Measurements from ENCODE around the gene DISP3.

DNA sequence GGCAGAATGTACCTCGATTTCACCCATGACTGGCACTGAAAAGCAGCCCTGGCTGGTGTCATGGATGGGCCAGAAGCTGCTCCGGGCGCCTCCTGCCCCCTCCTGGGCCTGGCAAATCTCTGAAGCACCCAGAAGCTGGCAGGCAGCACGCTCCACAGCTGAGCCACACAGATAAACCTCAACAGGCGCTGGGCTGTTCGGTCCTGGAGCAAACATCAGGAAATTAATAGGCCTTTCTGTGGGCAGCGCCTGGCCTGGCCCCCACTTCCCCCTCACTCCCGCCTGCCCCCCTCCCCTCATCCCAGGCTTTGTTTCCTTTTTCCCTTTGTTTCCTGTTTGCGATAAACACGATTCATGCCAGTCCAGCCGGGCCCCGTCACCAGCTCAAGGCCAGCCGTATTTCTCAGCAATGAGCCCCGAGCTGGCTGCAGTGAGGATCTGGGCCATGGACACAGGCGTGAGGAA is 20.1 kb upstream of the DISP3 start:
- TF ChIP-seq, protein P1, sequence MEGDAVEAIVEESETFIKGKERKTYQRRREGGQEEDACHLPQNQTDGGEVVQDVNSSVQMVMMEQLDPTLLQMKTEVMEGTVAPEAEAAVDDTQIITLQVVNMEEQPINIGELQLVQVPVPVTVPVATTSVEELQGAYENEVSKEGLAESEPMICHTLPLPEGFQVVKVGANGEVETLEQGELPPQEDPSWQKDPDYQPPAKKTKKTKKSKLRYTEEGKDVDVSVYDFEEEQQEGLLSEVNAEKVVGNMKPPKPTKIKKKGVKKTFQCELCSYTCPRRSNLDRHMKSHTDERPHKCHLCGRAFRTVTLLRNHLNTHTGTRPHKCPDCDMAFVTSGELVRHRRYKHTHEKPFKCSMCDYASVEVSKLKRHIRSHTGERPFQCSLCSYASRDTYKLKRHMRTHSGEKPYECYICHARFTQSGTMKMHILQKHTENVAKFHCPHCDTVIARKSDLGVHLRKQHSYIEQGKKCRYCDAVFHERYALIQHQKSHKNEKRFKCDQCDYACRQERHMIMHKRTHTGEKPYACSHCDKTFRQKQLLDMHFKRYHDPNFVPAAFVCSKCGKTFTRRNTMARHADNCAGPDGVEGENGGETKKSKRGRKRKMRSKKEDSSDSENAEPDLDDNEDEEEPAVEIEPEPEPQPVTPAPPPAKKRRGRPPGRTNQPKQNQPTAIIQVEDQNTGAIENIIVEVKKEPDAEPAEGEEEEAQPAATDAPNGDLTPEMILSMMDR (IDR thresholded peaks at IDR 0.05 in 2 of 3, conservative IDR thresholded peaks at IDR 0.05 in 1 of 3; ENCODE audit: borderline replicate concordance in 1 of 3, insufficient read depth in 1 of 3, low read depth in 2 of 3, low read length in 2 of 3): no peak
- no peak for TF ChIP-seq SP1 (IDR thresholded peaks at IDR 0.05; ENCODE audit: low read depth)
- TF ChIP-seq POLR2A (IDR thresholded peaks at IDR 0.05; ENCODE audit: borderline replicate concordance, extremely low read depth, insufficient read depth, insufficient read length): no peak
- no peak for TF ChIP-seq EGR1 (IDR thresholded peaks at IDR 0.05; ENCODE audit: low read depth)
- TF ChIP-seq, protein P2, sequence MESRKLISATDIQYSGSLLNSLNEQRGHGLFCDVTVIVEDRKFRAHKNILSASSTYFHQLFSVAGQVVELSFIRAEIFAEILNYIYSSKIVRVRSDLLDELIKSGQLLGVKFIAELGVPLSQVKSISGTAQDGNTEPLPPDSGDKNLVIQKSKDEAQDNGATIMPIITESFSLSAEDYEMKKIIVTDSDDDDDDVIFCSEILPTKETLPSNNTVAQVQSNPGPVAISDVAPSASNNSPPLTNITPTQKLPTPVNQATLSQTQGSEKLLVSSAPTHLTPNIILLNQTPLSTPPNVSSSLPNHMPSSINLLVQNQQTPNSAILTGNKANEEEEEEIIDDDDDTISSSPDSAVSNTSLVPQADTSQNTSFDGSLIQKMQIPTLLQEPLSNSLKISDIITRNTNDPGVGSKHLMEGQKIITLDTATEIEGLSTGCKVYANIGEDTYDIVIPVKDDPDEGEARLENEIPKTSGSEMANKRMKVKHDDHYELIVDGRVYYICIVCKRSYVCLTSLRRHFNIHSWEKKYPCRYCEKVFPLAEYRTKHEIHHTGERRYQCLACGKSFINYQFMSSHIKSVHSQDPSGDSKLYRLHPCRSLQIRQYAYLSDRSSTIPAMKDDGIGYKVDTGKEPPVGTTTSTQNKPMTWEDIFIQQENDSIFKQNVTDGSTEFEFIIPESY (IDR thresholded peaks at IDR 0.05; ENCODE audit: extremely low read depth, insufficient replicate concordance, low read length): no peak
- TF ChIP-seq POLR2AphosphoS5 (IDR thresholded peaks at IDR 0.05; ENCODE audit: low read depth, low read length): no peak
- no peak for TF ChIP-seq ZNF274 (IDR thresholded peaks at IDR 0.05; ENCODE audit: low read depth, low read length)
- TF ChIP-seq EZH2 (IDR thresholded peaks at IDR 0.05): no peak
- TF ChIP-seq, protein P3, sequence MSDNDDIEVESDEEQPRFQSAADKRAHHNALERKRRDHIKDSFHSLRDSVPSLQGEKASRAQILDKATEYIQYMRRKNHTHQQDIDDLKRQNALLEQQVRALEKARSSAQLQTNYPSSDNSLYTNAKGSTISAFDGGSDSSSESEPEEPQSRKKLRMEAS (IDR thresholded peaks at IDR 0.05): no peak
- TF ChIP-seq, protein P4, sequence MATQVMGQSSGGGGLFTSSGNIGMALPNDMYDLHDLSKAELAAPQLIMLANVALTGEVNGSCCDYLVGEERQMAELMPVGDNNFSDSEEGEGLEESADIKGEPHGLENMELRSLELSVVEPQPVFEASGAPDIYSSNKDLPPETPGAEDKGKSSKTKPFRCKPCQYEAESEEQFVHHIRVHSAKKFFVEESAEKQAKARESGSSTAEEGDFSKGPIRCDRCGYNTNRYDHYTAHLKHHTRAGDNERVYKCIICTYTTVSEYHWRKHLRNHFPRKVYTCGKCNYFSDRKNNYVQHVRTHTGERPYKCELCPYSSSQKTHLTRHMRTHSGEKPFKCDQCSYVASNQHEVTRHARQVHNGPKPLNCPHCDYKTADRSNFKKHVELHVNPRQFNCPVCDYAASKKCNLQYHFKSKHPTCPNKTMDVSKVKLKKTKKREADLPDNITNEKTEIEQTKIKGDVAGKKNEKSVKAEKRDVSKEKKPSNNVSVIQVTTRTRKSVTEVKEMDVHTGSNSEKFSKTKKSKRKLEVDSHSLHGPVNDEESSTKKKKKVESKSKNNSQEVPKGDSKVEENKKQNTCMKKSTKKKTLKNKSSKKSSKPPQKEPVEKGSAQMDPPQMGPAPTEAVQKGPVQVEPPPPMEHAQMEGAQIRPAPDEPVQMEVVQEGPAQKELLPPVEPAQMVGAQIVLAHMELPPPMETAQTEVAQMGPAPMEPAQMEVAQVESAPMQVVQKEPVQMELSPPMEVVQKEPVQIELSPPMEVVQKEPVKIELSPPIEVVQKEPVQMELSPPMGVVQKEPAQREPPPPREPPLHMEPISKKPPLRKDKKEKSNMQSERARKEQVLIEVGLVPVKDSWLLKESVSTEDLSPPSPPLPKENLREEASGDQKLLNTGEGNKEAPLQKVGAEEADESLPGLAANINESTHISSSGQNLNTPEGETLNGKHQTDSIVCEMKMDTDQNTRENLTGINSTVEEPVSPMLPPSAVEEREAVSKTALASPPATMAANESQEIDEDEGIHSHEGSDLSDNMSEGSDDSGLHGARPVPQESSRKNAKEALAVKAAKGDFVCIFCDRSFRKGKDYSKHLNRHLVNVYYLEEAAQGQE (IDR thresholded peaks at IDR 0.05; ENCODE audit: low read depth): no peak

All from HCT116 (cell line).